ENCODE measurements around the gene SLC12A8.

Gene SLC12A8

GRCh38 chr3:125186261-125186787 is 26.2 kb downstream of the SLC12A8 start:
- DNase-seq (ENCODE audit: low read depth), result no peak

DNA sequence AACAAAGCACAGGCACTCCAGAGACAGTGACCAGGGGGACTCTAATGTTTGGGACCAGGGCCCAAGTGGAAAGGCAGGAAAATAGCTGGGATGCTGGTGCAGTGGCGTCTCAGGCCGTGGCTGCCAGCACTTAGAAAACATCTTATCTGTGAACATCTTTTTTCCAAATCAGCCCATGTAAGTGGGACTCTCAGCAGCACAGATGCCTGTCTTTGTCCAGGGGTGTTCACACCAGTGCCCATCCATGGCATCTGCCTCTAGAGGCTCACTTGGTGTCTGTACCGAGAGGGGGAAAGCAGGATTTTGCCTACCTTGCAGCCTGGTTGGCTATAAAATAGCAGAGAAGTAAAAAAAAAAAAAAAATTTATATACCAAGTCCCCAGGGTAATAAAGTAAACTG is 26.7 kb downstream of the SLC12A8 start:
- no peak for DNase-seq (ENCODE audit: low read depth)

- DNase-seq (ENCODE audit: low read depth), result no peak
These were observed 32.7 kb downstream of the SLC12A8 start for GRCh38 chr3:125179884-125180240.

- no peak for DNase-seq (ENCODE audit: low read depth)
These were observed 33.2 kb downstream of the SLC12A8 start for GRCh38 chr3:125179143-125179883.

- DNase-seq (ENCODE audit: low read depth), result no peak
These were observed 34.8 kb downstream of the SLC12A8 start for GRCh38 chr3:125177746-125178145.

- DNase-seq (ENCODE audit: low read depth), result no peak
These were observed 37.1 kb downstream of the SLC12A8 start for GRCh38 chr3:125175295-125176078.

DNA sequence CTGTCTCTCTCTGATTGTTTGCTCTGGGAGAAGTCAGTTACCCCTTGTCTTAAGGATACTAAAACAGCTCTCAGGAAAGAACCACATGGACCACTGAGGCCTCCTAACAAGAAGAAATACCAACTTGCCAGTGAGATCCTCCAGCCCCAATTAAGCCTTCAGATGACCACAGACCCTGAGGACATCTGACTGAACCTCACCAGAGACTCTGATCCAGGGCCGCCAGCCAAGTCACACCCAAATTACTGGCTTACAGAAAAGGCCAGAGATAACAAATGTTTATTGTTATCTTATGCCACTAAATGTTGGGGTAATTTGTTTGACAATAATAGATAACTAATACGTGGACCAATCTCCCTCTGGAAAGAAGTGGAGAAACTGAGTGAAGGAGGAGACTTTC is 40.2 kb downstream of the SLC12A8 start:
- no peak for DNase-seq (ENCODE audit: low read depth)

DNA sequence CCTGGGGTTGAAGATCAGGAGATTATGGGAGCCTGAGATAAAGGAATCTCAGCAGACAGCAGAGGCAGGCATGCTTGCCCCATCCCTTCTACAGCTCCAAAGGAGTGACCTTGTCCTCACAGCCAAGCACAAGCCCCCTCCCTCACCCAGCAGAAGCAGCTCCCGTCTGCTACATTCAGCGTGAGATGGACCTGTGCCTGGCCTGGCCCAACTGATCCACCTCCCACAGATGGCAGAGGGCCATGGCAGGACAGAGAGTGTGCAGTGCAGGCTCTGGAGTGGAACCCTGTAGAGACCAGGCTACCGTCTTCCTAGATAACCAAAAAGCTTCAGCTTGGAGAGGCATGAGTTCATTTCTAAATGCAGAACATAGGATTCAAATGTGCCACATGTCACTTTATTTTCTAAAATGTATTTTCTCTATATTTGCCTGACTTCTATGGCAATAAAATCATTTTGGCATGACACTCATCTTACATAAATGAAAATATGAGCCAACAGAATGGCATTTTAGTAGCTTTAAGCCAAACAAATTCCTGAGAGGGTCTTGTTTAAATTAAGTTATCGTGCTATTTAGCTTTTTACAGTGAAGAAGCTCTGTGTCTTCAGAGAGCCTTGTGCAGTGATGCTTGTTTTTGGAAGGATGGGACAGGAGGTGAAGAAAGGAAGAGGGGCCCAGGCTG is 43.7 kb downstream of the SLC12A8 start:
- no peak for DNase-seq (ENCODE audit: low read depth)

GRCh38 chr3:125166599-125167136 is 45.9 kb downstream of the SLC12A8 start:
- DNase-seq (ENCODE audit: low read depth), result no peak

- no peak for DNase-seq (ENCODE audit: low read depth)
These were observed 46.5 kb downstream of the SLC12A8 start for GRCh38 chr3:125165948-125166553.

DNA sequence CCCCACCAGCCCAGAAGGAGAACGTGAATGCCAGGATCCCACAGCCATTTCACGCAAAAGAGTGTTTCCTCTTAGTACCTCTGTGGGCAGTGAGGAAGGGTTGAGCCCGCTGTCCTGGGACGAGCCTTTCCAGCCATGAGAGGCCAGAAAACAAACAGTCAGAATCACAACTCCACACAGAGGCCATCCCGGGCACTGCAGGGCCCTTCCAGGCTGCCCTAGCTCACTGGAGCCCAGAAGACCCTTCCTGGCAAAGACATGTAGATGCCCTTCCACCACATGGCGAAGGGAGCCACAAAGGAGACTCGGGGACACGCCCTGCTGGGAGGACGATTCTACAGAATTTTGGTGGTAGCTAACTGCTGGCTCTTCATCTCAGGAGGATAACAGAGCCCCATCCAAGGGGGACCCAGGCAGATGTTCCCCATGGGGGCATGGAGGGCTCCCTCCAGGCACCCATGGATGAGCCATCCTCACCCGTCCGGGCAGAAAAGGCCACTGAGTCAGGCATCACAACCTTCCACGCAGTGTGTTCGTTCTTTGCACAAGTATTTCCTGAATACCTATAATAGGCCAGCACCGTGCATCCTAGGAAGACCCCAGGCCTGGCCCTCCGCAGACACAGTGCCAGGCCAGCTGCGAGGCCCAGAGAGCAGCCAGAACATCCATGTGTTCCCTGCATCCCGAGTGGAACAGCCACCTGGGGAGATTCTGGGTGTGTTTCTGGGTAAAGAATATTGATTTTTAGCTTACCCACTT is 47.2 kb downstream of the SLC12A8 start:
- no peak for DNase-seq (ENCODE audit: low read depth)

DNA sequence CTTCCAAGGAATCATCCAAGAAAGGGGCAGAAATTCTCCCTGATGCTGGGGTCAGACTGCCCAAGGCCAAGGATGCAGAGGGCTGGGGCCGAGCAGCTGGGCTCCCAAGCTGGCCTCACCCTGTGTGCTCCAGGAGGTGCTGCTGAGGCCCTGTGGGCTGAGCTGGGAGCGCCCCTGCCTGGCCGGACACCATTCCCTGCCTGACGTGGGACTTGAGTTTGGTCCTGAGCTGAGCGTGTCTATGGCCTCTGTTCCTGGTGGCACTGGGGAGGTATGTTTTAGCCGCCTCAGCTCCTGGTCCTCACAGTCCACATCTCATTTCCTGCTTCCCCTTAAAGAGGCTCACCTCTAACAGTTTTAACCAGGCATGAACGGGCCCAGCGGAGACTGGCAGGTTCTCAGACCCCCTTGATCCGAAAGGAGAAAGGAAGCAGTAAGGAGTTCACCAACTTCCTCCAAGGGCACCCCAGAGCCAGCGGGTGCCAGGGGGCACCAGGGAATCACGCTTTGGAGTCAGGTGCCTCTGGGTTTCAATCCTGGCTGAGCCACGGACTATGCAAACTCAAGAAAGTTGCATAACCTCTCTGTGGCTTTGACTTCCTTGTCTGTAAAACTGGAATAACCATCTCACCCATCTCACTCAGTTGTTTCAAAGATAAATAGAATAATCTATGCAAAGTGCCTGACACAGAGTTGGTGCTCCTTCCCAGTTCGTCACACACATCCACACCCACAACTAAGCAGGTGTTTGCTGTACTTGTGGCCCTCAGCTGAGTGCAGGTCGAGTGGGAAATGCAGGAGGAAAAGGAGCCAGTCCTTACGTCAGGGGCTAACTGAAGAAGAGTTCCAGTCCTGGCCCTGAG is 48.6 kb downstream of the SLC12A8 start:
- no peak for DNase-seq (ENCODE audit: low read depth)

DNA sequence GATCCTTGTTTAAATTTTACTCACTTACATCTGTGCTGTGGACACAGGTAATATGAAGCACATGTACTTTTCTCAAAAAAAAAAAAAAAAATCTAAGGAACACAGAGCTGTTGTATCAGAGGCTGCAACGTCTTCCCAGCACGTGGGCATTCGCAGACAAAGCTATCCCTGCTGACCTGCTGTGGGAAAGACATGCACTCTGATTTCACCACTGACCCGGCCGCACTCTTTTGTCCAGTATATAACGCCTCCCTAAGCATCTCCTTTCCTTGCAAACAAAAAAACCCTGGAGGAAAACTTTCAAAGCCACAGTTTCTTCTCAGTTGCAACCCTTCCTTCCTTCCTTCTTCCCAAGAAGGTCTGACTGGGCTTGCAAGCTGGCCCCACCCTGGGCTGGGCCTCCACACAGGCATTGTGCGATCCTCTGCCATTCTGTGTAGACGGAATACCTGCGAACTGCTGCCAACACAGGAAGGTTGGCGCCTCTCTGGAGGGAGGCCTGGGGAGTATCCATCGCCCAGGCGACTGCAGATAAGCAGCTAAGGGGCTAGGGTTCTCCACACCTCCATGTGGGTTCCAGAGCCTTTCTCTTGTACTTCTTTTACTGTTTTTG is 50.8 kb downstream of the SLC12A8 start:
- DNase-seq (ENCODE audit: low read depth), result no peak

- no peak for DNase-seq (ENCODE audit: low read depth)
These were observed 51.8 kb downstream of the SLC12A8 start for GRCh38 chr3:125160606-125161371.

GRCh38 chr3:125157183-125157582 is 55.4 kb downstream of the SLC12A8 start:
- no peak for DNase-seq (ENCODE audit: low read depth)

- no peak for DNase-seq (ENCODE audit: low read depth)
These were observed 56.1 kb downstream of the SLC12A8 start for GRCh38 chr3:125156456-125156855.

GRCh38 chr3:125154800-125155269 is 57.7 kb downstream of the SLC12A8 start:
- DNase-seq (ENCODE audit: low read depth), result no peak

- no peak for DNase-seq (ENCODE audit: low read depth)
These were observed 58.4 kb downstream of the SLC12A8 start for GRCh38 chr3:125154110-125154509.

DNA sequence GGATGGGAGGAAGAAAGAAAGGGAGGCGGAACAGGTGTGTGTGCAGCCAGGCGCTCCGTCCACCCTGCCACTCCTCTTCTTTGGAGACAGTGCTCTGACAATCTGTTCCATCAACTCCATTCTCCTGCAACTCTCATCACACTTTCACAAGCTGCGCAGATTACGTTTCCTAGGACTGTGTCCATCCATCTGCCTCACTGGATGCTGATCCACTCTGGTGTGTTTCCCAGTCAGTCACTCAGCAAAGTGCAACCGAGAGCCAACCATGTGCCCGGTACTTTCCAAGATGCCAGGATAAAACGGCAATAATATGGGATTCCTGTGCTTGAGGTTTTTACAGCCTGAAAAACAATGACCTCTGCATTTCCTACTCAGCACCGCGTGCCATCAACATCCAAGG is 59.6 kb downstream of the SLC12A8 start:
- DNase-seq (ENCODE audit: low read depth), result no peak

All from activated gamma-delta T cell treated with anti-CD3 and anti-CD28 coated beads, Interleukin-2, amount 50 U/mL, for 16 hours (primary cell).